Left lung (tissue), 10 donors: ENCODE data around the gene TMEM245. TPM values are rescaled to one million over a fixed set of nuclear protein-coding genes. Genes with fewer than 3 reads are reported as not detected.

Source experiments
- ATAC-seq: fragments of 200-7000 bp; cut with Tn5 transposase; one replicate; pipeline ENCODE4 v1.9.1; 2020; ENCODE audit warnings: moderate library complexity
- DNase-seq, 4 donors: peaks; one replicate each; pipeline ENCODE4 v3.0.0-alpha.2; 2013 to 2020
- H3K27ac ChIP-seq, 2 donors: fragments of 200-600 bp; sonication (generic) in 1 of 2; one replicate each; pipeline versions ENCODE4 v1.5.0 to v1.8.0; 2020 to 2021
- H3K27me3 ChIP-seq, 2 donors: fragments of 200-600 bp; sonication (generic) in 1 of 2; one replicate each; pipeline versions ENCODE4 v1.5.0 to v1.8.0; 2020 to 2021
- H3K36me3 ChIP-seq, 2 donors: fragments of 200-600 bp; sonication (generic) in 1 of 2; one replicate each; pipeline versions ENCODE4 v1.5.0 to v1.8.0; 2020 to 2021
- H3K4me1 ChIP-seq, 2 donors: fragments of 200-600 bp; one replicate each; pipeline ENCODE4 v1.8.0; 2021
- H3K4me3 ChIP-seq, 2 donors: fragments of 200-600 bp; sonication (generic) in 1 of 2; one replicate each; pipeline versions ENCODE4 v1.5.0 to v1.8.0; 2020 to 2021; ENCODE audit warnings: mild to moderate bottlenecking in 1 of 2
- H3K9me3 ChIP-seq, 2 donors: fragments of 200-600 bp; sonication (generic) in 1 of 2; one replicate each; pipeline versions ENCODE4 v1.5.0 to v1.8.0; 2020 to 2021
- CTCF ChIP-seq, 2 donors: fragments of 200-600 bp; sonication (generic) in 1 of 2; IDR thresholded peaks; one replicate each; pipeline versions ENCODE4 v1.5.0 to v1.8.0; 2021; ENCODE audit warnings: antibody characterized with exemption in 2 of 2
- intact Hi-C, 2 donors: fragments of 100-400 bp; cut with DNase I; formaldehyde crosslinking; loops; one replicate each; pipeline versions ENCODE4 v1.11.2 to v1.14.2; 2022
- polyA plus RNA-seq, 6 donors: library from polyadenylated mRNA; unstranded; fragments of 120-200 nt; gene quantifications; one replicate each; pipeline ENCODE4 v1.2.1, GENCODE V29; 2013; ENCODE audit not compliant: insufficient read length in 6 of 6
- total RNA-seq, 2 donors: library from RNA; stranded (reverse); fragmentation: NEBNext Ultra II Directional; extraction: Animal tissue kit (Norgen Biotek cat#: 25700); gene quantifications; one replicate each; pipeline ENCODE4 v1.2.1, GENCODE V29; 2021
- donor health status: DM: no; HTN: yes; CAD: no.
- donor health status: DM: no; HTN: no; CAD: no.

TMEM245 gene
- total and polyA plus RNA-seq, 8 donors: 61.0 to 89.2 (median 81.7) TPM

GRCh38 chr9:109033941-109034700, 85.6 kb downstream of the TMEM245 start:
- no peaks in the 10 kb centered on the region for H3K9me3 ChIP-seq
- no peak for TF ChIP-seq CTCF (IDR thresholded peaks at IDR 0.05)
- H3K36me3 ChIP-seq: peaks cover 0 to 44% of the 10 kb centered on the region in 2 donors
- no peak overlapping the region for H3K4me3 ChIP-seq
- H3K27me3 ChIP-seq: no peaks in the 10 kb centered on the region
- no peak for DNase-seq
- no peak overlapping the region for H3K27ac ChIP-seq
- intact Hi-C loops: no loop called here
- H3K4me1 ChIP-seq: peaks cover 9 to 16% of the 10 kb centered on the region in 2 donors
- no peak for ATAC-seq

GRCh38 chr9:109031241-109031640, 88.5 kb downstream of the TMEM245 start:
- DNase-seq: no peak
- Histone ChIP-seq H3K36me3 (peaks cover 0 to 34% of the 10 kb centered on the region in 2 donors), H3K4me1 (peaks cover 0 to 9% of the 10 kb centered on the region in 2 donors), H3K9me3 (no peaks in the 10 kb centered on the region), H3K4me3 (no peak overlapping the region), H3K27ac (no peak overlapping the region), H3K27me3 (no peaks in the 10 kb centered on the region)
- intact Hi-C loops: no loop called here
- no peak for TF ChIP-seq CTCF (IDR thresholded peaks at IDR 0.05)
- no peak for ATAC-seq

- Histone ChIP-seq H3K4me1 (peaks cover 0 to 11% of the 10 kb centered on the region in 2 donors), H3K9me3 (no peaks in the 10 kb centered on the region), H3K27me3 (no peaks in the 10 kb centered on the region), H3K4me3 (no peak overlapping the region), H3K36me3 (peaks cover 0 to 26% of the 10 kb centered on the region in 2 donors), H3K27ac (no peak overlapping the region)
- ATAC-seq: no peak
- TF ChIP-seq CTCF (IDR thresholded peaks at IDR 0.05): no peak
- intact Hi-C loops: no loop called here
- no peak for DNase-seq
Observed at GRCh38 chr9:109030426-109030825, 89.3 kb downstream of the TMEM245 start.

GRCh38 chr9:109028457-109028856, 91.3 kb downstream of the TMEM245 start:
- Histone ChIP-seq H3K4me3 (no peak overlapping the region), H3K27ac (no peak overlapping the region), H3K36me3 (peaks cover 0 to 12% of the 10 kb centered on the region in 2 donors), H3K9me3 (no peaks in the 10 kb centered on the region), H3K4me1 (peaks cover 0 to 11% of the 10 kb centered on the region in 2 donors), H3K27me3 (no peaks in the 10 kb centered on the region)
- intact Hi-C loops: no loop called here
- TF ChIP-seq CTCF (IDR thresholded peaks at IDR 0.05): no peak
- DNase-seq (no peak), ATAC-seq (no peak)

GRCh38 chr9:109027176-109027575, 92.6 kb downstream of the TMEM245 start:
- DNase-seq: peak in 1 of 4 donors; percentile 36
- intact Hi-C loops: no loop called here
- TF ChIP-seq CTCF (IDR thresholded peaks at IDR 0.05): no peak

More at GRCh38 chr9:109027176-109027575, 92.6 kb downstream of the TMEM245 start:
- no peaks in the 10 kb centered on the region for H3K36me3 ChIP-seq
- H3K4me3 ChIP-seq: no peak overlapping the region
- no peaks in the 10 kb centered on the region for H3K27me3 ChIP-seq
- H3K4me1 ChIP-seq: peaks cover 0 to 11% of the 10 kb centered on the region in 2 donors
- no peaks in the 10 kb centered on the region for H3K9me3 ChIP-seq
- ATAC-seq: no peak
- peak overlapping the region in 1 of 2 donors; percentile 20 for H3K27ac ChIP-seq
